NCI-H460 (cell line): ENCODE results near the gene PRKCD. TPM values are rescaled to one million over a fixed set of nuclear protein-coding genes. Genes with fewer than 3 reads are reported as not detected.

Experiments
- DNase-seq: peaks from one replicate; pipeline ENCODE4 v3.0.0-alpha.2; 2016; ENCODE audit warnings: low read depth; ENCODE audit errors: extremely low read depth
- total RNA-seq: library from RNA; depleted of rRNA; stranded (reverse); fragments of >200 nt; shearing (Covaris generic); gene quantifications from 2 replicates; pipeline ENCODE4 v1.2.3, GENCODE V29; 2014

Gene PRKCD
- total RNA-seq, 1 experiment from 2014 or later, result 1.0 TPM

- no peak for DNase-seq
These were observed 6.1 kb upstream of the PRKCD start for GRCh38 chr3:53154881-53155285.

DNA sequence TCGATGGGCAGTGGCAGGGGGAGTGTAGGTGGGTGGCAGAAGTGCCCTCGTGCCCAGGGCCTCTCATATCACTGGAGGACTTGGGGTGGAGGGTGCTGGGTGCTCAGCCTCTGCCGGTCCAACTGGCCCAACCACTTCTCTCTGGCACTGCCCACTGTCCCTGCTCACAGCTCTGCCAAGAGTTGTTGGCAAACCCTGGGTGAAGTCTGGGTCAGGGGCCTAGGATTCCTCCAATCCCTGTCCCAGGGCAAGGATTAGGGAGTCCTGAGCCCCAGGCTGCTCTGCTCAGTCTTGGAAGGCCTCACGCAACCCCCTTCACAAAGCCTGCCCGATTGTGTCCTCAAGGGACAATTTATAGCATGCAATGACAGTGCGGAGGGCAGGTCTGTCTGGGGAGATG is 5.2 kb upstream of the PRKCD start:
- no peak for DNase-seq

DNA sequence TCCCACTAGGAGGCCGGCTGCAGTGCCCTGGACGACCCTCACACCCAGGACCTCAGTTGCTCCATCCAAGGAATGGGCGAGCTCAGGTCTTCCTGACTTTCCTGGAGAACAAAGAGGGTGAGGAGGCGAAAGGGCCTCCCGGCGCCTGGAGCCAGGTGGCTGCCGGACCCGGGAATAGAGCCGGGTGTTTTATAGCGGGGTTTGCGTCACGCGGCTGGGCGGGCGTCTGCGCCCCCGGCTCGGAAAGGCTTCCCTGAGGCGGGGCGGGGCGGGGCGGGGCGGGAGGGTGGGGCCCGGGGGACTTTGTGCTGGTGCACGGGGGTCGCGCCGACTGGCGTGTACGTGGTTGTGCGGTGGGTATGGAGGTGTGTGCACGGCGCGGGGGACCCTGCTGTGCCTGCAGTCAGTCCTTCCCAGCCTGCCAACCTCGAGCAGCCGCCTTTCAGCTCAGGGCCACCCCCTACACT is 4.6 kb upstream of the PRKCD start:
- DNase-seq, result no peak

DNA sequence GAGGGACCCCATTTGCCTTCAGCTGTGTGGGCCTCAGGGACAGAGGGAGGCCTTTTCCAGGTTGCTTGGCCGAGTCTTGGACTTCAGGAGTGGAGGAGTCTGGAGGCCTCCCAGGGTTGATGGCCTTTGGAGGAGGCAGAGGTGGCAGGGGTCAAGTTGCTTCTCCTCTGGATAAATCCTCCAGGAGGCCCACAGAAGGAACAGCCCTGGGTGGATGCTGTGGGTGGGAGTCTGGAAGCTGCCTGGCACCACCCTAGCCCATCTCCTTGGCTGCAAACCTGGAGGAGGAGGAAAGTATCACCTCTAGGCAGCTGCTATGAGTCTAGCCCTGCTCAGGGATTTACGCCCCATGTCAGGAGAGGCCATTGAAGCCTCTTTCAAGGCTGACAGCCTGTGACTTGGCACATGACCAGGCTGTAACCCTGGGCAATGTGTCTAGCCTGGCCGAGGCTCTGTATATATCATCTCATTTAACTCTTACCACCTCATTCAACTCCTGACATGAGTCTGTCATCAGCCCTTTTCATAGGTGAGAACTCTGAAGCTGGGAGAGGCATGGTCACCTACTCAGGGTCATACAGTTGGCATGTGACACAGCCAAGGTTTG is 2.9 kb upstream of the PRKCD start:
- DNase-seq, result no peak

DNA sequence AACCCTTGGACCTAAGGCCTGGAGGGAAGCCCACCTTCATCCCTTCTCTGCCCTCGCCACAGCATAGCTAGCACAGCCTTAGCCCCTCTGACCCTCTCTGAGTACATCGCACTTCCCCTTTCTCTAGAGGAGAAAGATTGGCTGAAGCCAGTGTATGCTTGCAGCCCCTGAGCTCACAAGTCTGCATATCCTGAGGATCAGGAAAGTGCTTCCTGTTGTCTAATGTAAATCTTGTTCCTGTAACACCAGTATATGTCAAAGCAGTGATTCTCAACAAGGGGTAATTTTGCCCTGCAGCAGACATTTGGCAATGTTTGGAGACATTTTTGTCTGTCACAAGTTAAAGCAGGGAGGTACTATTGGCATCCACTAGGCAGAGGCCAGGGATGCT is 2.2 kb upstream of the PRKCD start:
- DNase-seq, result no peak

DNA sequence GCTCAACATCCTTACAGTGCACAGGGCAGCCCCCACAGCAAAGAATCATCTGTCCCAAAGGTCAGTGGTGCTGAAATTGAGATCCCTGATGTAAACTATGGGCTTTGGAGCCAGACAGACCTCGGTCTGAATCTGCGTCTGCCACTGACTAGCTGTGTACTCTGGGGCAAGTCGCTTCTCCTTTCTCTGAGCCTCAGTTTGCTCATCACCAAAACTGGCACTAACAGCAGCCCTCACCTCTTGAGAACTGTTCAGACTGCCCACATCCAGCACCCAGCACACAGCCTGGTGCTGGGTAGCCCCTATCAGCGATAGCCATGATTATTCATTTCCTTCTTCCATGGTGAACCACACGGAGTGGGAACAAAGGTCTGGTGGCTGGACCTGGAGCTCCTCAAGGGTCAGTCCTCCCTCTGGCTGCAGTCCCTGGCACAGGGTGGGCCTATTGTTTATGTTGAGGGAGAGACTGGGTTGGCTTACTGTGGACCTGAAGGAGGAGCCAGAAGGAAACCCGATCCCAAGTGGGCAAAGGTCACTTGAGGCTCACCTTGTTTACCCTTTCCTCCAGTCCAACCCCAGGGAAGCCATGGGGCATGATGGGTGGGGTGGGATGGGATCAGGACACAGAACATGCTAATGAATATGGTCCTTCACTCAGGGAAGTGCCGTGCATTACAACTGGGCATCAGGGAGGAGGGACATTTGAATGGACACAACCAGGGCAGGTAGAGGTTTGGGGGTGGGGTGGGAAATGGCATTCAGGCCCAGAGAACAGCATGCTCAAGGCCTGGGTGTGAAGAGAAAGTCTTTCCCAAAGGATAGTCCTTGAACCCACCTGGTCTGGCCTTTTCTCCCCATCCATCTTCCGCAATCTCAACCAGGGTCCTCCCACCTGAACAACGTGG is 1.6 kb upstream of the PRKCD start:
- no peak for DNase-seq

DNA sequence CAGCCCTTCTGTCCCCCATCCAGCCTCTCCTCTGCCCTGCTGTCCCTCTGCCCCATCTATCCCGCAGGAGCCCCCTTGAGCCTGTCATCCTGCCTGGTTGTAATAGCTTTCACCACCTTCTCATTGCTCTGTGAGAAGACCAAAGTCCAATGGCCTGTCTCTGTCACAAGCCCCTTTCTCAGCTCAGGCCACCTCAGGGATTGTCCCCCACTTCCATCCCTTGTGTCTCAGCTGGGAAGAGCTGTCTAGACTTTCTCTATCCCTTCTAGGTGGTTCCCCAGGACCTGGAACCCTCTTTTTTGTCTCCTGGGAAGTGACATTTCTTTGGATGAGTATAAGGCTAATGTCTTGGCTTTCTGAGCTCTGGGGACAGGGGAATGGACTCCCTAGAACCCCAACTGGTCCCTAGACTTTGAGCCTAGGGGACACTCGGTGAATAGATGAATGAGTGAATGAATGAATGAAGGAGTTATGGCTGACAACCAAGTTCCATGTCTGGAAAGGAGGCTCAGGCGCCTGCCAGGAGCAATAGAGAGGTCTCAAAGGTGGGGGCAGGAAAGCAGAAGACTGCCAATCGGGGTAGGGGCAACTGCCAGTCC is 849 bp upstream of the PRKCD start:
- DNase-seq, result no peak

DNA sequence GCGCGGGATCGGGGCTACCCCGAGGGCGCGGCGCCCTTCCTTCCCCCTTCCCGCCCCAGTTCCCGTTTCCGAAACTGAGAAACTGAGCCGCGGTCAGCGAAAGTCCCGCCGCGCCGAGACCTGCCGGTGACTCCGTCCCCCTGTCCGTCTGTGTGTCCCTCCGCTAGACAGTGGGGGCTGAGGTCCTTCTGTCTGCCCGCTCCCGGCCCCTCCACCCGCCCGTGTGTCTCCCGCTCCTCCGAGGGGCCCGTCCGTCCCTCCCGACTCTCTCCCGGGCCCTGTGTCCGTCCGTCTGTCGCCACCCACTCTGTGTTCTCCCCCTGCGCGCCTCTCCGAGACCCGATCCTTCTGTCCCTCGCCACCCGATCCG is 426 bp downstream of the PRKCD start:
- no peak for DNase-seq

DNA sequence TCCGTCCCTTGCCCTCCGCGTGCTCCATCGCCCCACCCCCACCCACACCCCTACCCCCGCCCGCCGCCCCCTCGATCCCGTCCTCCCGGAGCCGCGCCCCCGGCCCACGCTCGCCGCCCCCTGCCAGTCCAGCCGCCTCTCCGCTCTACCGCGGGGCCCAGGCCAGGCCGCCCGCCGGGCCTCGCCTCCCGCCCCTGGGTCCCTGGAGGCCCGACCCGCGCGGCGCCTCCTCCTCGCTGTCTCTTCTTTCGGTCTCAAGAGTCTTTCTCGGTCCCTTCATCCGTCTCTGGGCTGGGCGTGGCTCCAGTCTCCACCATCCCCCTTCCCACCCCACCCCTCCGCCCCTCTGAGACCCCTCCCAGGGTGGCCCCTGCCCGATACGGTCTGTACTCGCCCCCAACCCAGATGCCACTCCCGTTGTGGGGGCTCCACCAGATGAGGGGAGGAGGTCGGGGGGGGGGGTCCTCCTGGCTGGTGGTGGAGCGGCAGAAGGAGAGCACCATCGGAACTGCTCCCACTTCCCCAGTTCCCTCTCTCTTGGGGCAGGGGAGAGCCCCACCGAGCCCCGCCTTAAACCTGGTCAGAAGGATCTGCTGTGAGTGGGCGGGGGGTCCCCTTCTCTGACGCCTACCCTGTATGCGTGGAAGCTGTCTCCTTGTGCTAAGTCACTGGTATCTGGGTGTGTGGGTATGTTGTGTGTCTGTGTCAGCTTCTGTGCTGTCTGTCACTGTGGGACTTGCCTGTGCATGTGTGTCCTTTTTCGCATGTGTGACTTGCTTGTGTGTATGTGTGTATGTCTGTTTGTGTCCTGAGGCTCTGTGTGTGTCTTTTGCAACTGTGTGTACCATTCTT is 1.0 kb downstream of the PRKCD start:
- no peak for DNase-seq

DNA sequence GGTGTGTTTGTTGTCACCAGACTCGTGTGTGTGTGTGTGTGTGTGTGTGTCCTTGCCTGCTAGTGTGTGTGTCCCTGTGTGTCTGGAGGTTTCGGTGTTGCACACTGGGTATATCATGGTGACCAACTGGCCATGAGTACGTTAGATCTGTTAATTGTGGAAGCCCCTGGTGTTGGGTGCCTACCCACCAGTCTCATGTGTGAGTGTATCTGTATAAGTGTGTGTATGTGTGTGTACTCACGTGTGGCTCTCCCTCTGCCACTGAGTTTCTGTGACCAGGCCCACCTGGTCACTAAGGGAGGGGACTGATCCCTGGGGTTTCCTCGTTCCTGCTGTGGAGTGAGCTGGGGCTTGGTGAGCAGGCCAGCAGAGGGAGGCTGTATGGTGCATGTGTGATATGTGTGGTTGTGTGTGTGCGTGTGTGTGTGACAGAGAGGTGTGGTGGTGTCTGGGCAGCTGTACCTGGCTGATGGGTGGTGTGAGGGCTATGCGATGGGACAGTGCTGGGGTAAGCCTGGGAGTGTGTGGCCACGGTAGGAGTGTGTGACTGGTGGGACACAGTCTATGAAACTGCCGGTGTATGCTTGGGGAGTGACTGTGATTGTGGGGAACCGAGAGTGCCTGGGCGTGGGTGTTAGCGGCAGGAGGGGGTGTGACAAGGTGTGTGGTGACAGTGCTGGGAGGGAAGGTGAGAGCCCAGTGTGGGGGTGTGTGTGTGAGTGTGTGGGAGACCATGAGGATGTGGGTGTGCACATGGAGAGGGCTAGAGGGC is 1.8 kb downstream of the PRKCD start:
- DNase-seq, result no peak

DNA sequence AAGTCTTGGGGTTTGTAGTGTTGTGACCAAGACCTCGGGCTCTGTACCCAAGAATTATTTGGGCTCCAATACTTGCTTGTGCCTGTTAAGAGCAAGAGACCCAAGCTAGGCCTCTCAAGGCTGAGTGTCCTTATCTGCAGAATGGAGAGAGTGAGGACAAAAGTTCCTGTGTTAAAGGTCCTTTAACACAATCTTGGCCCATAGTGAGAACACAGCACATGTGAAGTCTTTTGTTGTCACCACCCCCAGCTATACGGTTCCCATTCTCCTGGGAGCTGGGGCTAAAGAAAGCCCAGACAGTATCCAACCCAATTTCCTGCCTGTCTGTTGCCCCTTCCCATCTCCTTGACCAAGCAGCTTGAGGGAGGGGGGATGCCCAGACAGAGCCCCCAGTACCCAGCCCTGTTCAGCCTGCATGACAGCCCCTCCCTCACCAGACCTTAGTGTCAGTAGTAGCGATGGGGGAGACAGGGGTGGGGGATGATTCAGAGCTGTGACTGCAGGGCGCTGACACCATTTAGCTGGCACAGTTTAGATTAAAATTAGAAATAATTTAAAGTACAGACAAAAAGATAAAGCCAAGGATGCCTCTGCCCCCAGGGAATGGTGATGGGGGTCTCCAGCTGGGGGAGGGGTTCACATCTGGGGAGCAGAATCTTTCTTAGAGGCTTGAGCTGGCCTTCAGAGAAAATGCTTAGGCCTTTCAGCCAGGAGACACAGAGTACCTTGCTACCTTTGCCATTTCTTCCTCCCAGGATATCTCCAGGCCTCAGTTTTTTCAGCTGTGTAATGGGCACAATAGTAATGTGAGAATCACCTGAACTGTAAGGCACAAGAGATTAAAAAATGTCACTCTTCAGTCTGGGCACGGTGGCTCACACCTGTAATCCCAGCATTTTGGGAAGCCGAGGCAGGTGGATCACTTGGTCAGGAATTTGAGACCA is 2.7 kb downstream of the PRKCD start:
- DNase-seq, result no peak

DNA sequence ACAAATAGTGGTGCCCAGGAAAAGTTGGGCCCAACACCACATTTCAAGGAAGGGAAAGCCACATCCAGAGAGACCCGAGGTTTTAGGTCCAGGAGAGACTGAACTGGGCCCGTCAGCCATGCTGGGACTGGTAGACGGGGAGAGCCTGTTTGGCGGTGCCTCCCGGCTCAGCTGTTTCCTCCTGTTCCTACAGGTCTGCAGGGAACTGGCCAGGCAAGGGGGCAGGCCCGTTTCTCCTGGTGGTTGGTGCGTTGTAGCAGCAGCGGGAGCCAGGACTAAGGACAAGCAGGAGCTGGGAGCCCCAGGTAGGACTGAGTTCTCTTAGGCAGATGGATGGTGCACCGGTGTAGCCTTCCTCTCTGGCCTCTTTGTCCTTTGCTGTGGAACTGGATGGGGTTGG is 3.9 kb downstream of the PRKCD start:
- no peak for DNase-seq

DNA sequence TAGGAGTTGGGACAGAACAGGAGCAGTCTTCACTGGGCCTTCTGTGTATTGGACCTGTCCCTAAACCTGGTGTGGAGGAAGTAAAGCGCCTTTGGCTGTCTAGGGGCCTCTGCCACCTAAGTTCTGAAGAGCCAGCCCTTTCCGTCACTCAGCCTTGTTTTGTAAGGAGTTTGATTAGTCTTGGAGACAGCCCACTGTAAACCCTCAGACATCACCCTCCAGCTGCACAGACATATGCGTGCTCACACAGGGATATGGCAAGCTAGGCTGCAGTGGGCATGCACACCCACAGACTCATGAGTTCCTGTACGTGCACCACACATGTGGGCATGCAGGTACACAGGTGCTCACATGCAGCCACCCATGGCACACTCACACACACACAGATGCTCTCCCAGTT is 5.2 kb downstream of the PRKCD start:
- no peak for DNase-seq

GRCh38 chr3:53166781-53167291 is 5.8 kb downstream of the PRKCD start:
- no peak for DNase-seq

DNA sequence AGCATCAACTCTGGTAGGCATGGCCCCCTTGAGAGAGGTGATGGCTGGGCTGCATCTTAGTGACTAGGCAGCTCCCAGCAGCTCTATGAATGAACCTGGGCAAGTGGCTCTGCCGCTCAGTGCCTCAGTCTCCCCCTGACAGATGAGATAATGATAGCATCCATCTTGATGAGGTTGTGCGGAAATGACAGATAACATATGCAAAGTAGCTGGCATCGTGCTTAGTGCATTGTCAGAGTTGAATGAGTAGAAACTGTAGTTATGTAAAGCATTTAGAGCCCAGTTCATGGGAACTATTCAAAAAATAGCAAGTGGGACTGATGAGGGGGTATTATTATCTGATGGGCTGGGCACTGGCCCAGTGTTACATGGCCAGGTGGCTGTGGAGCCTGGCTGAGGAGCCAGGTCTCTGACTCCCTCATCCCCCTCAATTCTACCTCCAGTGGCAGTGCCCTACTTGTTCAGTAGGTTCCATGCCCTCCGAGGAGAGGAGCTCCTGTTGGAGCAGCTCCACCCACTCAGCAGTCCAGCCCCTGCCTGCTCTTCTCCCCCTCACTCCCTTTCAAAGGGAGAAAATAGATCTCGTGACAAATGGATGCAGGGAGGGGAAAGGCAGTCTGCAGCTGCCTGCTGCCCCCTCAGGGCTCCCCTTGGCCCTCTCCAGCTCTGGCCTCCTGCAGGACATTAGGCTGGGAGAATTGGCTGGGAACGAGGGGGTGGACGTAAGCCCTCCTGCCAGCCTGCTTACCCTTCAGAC is 6.6 kb downstream of the PRKCD start:
- no peak for DNase-seq

DNA sequence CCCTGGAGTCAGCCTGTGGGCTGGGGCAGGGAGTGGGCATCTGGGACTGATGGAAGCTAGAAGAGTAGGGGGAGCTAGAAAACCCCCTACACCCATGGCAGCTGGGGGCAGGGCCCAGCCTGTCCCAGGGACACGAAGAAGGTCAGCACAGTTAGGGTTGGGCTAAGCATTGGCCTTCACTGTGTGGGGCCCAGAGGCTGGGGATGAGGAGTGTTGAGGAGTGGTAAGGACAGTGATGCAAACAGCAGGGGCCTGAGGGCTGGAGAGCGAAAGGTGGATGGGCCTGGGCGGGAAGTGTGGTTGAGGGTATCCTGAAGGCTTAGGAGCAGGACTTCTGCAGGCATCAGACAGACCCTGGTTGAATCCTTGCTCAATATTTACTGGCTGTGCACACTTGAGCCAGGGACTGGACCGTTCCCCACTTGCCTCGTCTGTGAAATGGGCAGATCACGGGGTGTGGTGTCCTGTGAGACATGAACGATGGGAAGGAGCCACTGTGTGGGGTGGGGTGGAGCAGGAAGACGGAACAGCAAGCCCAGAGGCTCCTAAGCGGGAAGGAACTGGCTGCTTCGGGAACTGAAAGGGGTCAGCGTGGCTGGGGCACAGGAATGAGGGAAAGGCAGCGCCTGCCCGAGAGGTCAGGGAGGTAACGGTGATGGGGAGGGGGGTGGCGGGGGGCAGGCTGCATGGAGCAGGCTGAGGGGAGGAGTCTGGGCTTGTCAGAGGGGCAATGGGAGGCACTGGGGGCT is 7.3 kb downstream of the PRKCD start:
- DNase-seq, result no peak

DNA sequence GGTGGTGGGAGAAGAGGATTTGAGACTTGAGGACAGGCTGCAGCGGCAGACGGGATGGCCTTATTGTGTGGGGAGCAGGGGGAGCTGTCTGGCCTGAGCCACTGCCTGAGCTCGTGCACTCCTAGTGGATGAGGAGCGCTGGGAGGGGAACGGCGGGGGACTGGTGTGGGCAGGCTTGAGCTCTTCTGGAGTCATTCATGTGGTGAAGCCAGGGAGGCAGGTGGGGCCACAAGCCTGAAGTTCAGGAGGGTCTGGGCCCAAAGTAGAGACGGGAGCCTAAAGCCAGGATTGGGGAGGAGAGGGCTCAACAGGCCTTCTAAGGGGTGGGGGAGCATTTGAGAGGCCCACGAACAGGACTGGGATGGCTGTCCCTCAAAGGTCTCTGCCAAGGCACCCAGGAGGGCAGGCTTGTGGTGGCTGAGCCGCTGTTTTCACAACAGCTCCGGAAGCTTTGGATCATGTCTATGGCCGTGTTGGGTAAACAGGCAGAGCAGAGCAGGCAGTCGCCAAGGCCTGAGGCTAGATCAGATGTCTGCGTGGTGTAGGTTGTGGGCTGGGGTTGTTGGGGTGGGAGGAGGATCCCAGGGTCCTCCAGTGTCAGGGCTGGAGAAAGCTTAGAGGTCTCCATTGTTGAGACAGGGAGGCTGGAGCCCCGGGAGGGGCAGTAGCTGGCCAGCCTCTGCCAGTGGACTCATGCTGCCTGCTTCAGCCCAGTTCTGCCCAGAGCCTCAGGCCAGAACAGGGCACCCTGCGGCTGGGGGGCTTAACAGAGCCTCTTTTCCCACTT is 8.2 kb downstream of the PRKCD start:
- no peak for DNase-seq
